Measurements from ENCODE around the gene DPY19L3. TPM values are rescaled to one million over a fixed set of nuclear protein-coding genes. Genes with fewer than 3 reads are reported as not detected.

The DPY19L3 gene
- total and polyA plus RNA-seq, 2 experiments from 2014 or later: 12.9 to 51.4 TPM

GRCh38 chr19:32403291-32403995, 2.1 kb upstream of the DPY19L3 start:
- Histone ChIP-seq H3K4me2 (peak overlapping the region; percentile 87), H3K79me2 (peaks cover 46% of the 10 kb centered on the region), H3K9me2 (replicated peaks; ENCODE audit: insufficient read depth) (no peaks in the 10 kb centered on the region), H2AFZ (no peak overlapping the region), H3K9me3 (ENCODE audit: low read depth) (no peaks in the 10 kb centered on the region), H3K27ac (no peak overlapping the region), H4K20me1 (ENCODE audit: insufficient read depth, poor library complexity, severe bottlenecking) (no peaks in the 10 kb centered on the region), H3K4me1 (ENCODE audit: insufficient read depth) (peaks cover 9% of the 10 kb centered on the region), H3K27me3 (no peaks in the 10 kb centered on the region), H3K36me3 (replicated peaks; ENCODE audit: insufficient read depth, low read depth) (no peaks in the 10 kb centered on the region), H3K4me3 (no peak overlapping the region)
- 85% methylated on average over 5 of the region's 5 CpGs for WGBS (ENCODE audit: low lambda C conversion rate, missing lambda C conversion rate)
- TF ChIP-seq EZH2 (IDR thresholded peaks at IDR 0.05; ENCODE audit: borderline replicate concordance): no peak
- no peak for TF ChIP-seq EZH2phosphoT487 (IDR thresholded peaks at IDR 0.05; ENCODE audit: low read depth, severe bottlenecking, unreplicated experiment)
- no peak for TF ChIP-seq CTCF (IDR thresholded peaks at IDR 0.05; ENCODE audit: poor library complexity)
- no peak for DNase-seq (ENCODE audit: low spot score)

GRCh38 chr19:32404213-32404932, 1.2 kb upstream of the DPY19L3 start:
- no peak for DNase-seq (ENCODE audit: low spot score)
- Histone ChIP-seq H3K27ac (peak overlapping the region; percentile 99), H3K4me2 (peak overlapping the region; percentile 87), H2AFZ (peak overlapping the region; percentile 76), H3K4me3 (peak overlapping the region; percentile 44), H3K4me1 (ENCODE audit: insufficient read depth) (peaks cover 9% of the 10 kb centered on the region), H3K27me3 (no peaks in the 10 kb centered on the region), H3K9me2 (replicated peaks; ENCODE audit: insufficient read depth) (no peaks in the 10 kb centered on the region), H4K20me1 (ENCODE audit: insufficient read depth, poor library complexity, severe bottlenecking) (no peaks in the 10 kb centered on the region), H3K9me3 (ENCODE audit: low read depth) (no peaks in the 10 kb centered on the region), H3K79me2 (peaks cover 46% of the 10 kb centered on the region), H3K36me3 (replicated peaks; ENCODE audit: insufficient read depth, low read depth) (no peaks in the 10 kb centered on the region)
- 63% methylated on average over 20 of the region's 20 CpGs for WGBS (ENCODE audit: low lambda C conversion rate, missing lambda C conversion rate)
- TF ChIP-seq EZH2 (IDR thresholded peaks at IDR 0.05; ENCODE audit: borderline replicate concordance): no peak
- TF ChIP-seq EZH2phosphoT487 (IDR thresholded peaks at IDR 0.05; ENCODE audit: low read depth, severe bottlenecking, unreplicated experiment): no peak
- TF ChIP-seq CTCF (IDR thresholded peaks at IDR 0.05; ENCODE audit: poor library complexity): no peak

GRCh38 chr19:32404933-32405430, 588 bp upstream of the DPY19L3 start:
- no peak for TF ChIP-seq CTCF (IDR thresholded peaks at IDR 0.05; ENCODE audit: poor library complexity)
- no peak for TF ChIP-seq EZH2phosphoT487 (IDR thresholded peaks at IDR 0.05; ENCODE audit: low read depth, severe bottlenecking, unreplicated experiment)
- no peak for TF ChIP-seq EZH2 (IDR thresholded peaks at IDR 0.05; ENCODE audit: borderline replicate concordance)
- Histone ChIP-seq H3K36me3 (replicated peaks; ENCODE audit: insufficient read depth, low read depth) (no peaks in the 10 kb centered on the region), H3K27me3 (no peaks in the 10 kb centered on the region), H3K27ac (peak overlapping the region; percentile 99), H3K79me2 (peaks cover 46% of the 10 kb centered on the region), H3K4me2 (peak overlapping the region; percentile 87), H2AFZ (peak overlapping the region; percentile 76), H3K9me2 (replicated peaks; ENCODE audit: insufficient read depth) (no peaks in the 10 kb centered on the region), H4K20me1 (ENCODE audit: insufficient read depth, poor library complexity, severe bottlenecking) (no peaks in the 10 kb centered on the region), H3K4me1 (ENCODE audit: insufficient read depth) (peaks cover 9% of the 10 kb centered on the region), H3K4me3 (peak overlapping the region; percentile 44), H3K9me3 (ENCODE audit: low read depth) (no peaks in the 10 kb centered on the region)
- 1% methylated on average over 32 of the region's 36 CpGs for WGBS (ENCODE audit: low lambda C conversion rate, missing lambda C conversion rate)
- DNase-seq (ENCODE audit: low spot score): peak; percentile 58
